ENCODE results near the gene RAB11A. TPM values are rescaled to one million over a fixed set of nuclear protein-coding genes. Genes with fewer than 3 reads are reported as not detected.

The RAB11A gene
- total and polyA plus RNA-seq, 2 of the 13 experiments (the other 11 are each of a cell fraction or from before 2014, with no cell fraction given) = 161 to 162 TPM

DNA sequence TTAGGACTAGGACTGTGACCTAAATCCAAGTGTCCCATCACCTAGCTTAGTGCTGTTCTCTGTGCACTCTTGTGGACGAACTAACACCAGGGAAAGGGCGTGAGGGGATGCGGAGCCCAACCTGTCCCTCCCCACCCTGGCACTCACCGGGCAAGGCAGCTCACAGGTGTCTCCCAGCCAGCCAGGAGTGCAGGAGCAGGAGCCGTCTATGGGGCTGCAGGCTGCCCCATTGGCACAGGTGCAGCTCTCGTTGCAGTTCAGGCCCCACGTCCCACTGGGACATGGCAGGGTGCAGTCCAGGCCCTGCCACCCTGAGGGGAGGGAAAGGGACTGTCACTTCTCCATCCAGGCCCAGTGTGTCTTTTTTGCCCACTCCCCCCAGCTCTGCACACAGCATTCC, 60.3 kb downstream of the RAB11A start (continued):
- TF ChIP-seq, protein P1, sequence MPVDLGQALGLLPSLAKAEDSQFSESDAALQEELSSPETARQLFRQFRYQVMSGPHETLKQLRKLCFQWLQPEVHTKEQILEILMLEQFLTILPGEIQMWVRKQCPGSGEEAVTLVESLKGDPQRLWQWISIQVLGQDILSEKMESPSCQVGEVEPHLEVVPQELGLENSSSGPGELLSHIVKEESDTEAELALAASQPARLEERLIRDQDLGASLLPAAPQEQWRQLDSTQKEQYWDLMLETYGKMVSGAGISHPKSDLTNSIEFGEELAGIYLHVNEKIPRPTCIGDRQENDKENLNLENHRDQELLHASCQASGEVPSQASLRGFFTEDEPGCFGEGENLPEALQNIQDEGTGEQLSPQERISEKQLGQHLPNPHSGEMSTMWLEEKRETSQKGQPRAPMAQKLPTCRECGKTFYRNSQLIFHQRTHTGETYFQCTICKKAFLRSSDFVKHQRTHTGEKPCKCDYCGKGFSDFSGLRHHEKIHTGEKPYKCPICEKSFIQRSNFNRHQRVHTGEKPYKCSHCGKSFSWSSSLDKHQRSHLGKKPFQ (CRISPR knock-in tag; IDR thresholded peaks at IDR 0.05; ENCODE audit: insufficient replicate concordance) = no peak
- TF ChIP-seq, protein P2, sequence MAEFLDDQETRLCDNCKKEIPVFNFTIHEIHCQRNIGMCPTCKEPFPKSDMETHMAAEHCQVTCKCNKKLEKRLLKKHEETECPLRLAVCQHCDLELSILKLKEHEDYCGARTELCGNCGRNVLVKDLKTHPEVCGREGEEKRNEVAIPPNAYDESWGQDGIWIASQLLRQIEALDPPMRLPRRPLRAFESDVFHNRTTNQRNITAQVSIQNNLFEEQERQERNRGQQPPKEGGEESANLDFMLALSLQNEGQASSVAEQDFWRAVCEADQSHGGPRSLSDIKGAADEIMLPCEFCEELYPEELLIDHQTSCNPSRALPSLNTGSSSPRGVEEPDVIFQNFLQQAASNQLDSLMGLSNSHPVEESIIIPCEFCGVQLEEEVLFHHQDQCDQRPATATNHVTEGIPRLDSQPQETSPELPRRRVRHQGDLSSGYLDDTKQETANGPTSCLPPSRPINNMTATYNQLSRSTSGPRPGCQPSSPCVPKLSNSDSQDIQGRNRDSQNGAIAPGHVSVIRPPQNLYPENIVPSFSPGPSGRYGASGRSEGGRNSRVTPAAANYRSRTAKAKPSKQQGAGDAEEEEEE (CRISPR knock-in tag; IDR thresholded peaks at IDR 0.05; ENCODE audit: borderline replicate concordance) = no peak
- TF ChIP-seq ELF3 (CRISPR knock-in tag; IDR thresholded peaks at IDR 0.05) = no peak

DNA sequence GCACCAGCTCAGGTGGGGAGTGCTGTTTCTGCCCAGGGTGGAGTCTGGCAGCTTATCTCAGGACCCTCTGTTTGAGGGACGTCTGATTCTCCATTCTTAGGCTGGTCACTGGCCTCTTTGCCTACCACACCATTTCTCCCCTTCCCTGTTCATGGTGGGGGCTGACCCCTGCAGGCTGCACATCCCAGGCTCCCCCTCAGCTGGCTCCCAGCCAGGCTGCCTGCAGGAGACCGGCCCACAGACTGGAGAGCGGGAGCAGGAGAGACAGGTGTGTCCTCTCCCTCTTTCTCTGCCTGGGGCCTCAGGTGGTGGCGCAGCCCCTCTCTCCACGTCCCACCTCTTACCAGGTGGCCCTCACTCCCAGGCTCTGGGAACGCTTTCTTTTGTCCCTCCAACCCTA, 60.8 kb downstream of the RAB11A start:
- ChIA-PET CTCF (ENCODE audit: low intra/inter-chr PET ratio, low total read pairs) (no interaction called here), POLR2A (no interaction called here)
- H3K27ac ChIP-seq (ENCODE audit: extremely low read length, insufficient read depth, low read length) = no peak overlapping the region
- H3K27me3 ChIP-seq (ENCODE audit: control insufficient read depth in 1 of 2, insufficient read depth in 2 of 2, low read length in 2 of 2) = peaks cover 0 to 4% of the 10 kb centered on the region in 2 experiments; a peak in 1 of 5 replicates
- no TSS peak for BruUV-seq (replicated peaks)
- no peak overlapping the region for H3K4me3 ChIP-seq (replicated peaks in 1 of 3; ENCODE audit: insufficient read depth in 1 of 3, low read depth in 2 of 3, low read length in 3 of 3)
- no peak for ATAC-seq
- no peak overlapping the region for H3K4me2 ChIP-seq (ENCODE audit: low read depth, low read length)
- in situ Hi-C loops (cut with HindIII; ENCODE audit: extremely low pct_ligation_motif_present, low pct_unique_long_range_greater_than_20kb) = no loop called here
- no peaks in the 10 kb centered on the region for H3K79me2 ChIP-seq (ENCODE audit: insufficient read depth, low read length)
- no peaks in the 10 kb centered on the region for H3K4me1 ChIP-seq (ENCODE audit: insufficient read depth, low read length)
- H4K20me1 ChIP-seq (ENCODE audit: insufficient read depth, low read length) = no peaks in the 10 kb centered on the region
- 47% methylated on average over 6 of the region's 6 CpGs for WGBS (ENCODE audit: low lambda C conversion rate)
- H2AFZ ChIP-seq (ENCODE audit: low read length) = no peak overlapping the region
- H3K36me3 ChIP-seq (replicated peaks in 1 of 2; ENCODE audit: control insufficient read depth in 1 of 2, insufficient read depth in 2 of 2, low read length in 2 of 2) = no peaks in the 10 kb centered on the region
- no peaks in the 10 kb centered on the region for H3K9me3 ChIP-seq (ENCODE audit: low read length)
- no peak for FAIRE-seq
- no peak overlapping the region for H3K9ac ChIP-seq (ENCODE audit: insufficient read depth, low read depth, low read length)
- intact Hi-C loops (cut with micrococcal nuclease; ENCODE audit: unreplicated experiment) = no loop called here
- no peak for DNase-seq (ENCODE audit: low spot score)
- no peak for TF ChIP-seq HNF4A (CRISPR knock-in tag; IDR thresholded peaks at IDR 0.05)
- TF ChIP-seq, protein P3, sequence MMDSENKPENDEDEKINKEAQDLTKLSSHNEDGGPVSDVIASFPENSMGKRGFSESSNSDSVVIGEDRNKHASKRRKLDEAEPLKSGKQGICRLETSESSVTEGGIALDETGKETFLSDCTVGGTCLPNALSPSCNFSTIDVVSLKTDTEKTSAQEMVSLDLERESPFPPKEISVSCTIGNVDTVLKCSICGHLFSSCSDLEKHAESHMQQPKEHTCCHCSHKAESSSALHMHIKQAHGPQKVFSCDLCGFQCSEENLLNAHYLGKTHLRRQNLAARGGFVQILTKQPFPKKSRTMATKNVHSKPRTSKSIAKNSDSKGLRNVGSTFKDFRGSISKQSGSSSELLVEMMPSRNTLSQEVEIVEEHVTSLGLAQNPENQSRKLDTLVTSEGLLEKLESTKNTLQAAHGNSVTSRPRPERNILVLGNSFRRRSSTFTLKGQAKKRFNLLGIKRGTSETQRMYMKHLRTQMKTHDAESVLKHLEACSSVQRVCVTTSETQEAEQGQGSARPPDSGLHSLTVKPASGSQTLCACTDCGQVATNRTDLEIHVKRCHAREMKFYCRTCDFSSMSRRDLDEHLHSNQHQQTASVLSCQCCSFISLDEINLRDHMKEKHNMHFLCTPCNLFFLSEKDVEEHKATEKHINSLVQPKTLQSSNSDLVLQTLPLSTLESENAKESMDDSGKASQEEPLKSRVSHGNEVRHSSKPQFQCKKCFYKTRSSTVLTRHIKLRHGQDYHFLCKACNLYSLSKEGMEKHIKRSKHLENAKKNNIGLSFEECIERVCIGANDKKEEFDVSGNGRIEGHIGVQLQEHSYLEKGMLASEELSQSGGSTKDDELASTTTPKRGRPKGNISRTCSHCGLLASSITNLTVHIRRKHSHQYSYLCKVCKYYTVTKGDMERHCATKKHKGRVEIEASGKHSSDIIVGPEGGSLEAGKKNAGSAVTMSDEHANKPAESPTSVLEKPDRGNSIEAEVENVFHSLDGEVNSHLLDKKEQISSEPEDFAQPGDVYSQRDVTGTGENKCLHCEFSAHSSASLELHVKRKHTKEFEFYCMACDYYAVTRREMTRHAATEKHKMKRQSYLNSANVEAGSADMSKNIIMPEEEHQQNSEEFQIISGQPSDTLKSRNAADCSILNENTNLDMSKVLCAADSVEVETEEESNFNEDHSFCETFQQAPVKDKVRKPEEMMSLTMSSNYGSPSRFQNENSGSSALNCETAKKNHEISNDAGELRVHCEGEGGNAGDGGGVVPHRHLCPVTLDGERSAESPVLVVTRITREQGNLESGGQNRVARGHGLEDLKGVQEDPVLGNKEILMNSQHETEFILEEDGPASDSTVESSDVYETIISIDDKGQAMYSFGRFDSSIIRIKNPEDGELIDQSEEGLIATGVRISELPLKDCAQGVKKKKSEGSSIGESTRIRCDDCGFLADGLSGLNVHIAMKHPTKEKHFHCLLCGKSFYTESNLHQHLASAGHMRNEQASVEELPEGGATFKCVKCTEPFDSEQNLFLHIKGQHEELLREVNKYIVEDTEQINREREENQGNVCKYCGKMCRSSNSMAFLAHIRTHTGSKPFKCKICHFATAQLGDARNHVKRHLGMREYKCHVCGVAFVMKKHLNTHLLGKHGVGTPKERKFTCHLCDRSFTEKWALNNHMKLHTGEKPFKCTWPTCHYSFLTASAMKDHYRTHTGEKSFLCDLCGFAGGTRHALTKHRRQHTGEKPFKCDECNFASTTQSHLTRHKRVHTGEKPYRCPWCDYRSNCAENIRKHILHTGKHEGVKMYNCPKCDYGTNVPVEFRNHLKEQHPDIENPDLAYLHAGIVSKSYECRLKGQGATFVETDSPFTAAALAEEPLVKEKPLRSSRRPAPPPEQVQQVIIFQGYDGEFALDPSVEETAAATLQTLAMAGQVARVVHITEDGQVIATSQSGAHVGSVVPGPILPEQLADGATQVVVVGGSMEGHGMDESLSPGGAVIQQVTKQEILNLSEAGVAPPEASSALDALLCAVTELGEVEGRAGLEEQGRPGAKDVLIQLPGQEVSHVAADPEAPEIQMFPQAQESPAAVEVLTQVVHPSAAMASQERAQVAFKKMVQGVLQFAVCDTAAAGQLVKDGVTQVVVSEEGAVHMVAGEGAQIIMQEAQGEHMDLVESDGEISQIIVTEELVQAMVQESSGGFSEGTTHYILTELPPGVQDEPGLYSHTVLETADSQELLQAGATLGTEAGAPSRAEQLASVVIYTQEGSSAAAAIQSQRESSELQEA (CRISPR knock-in tag; IDR thresholded peaks at IDR 0.05; ENCODE audit: not compliant biosample characterization) = no peak
- TF ChIP-seq, protein P4, sequence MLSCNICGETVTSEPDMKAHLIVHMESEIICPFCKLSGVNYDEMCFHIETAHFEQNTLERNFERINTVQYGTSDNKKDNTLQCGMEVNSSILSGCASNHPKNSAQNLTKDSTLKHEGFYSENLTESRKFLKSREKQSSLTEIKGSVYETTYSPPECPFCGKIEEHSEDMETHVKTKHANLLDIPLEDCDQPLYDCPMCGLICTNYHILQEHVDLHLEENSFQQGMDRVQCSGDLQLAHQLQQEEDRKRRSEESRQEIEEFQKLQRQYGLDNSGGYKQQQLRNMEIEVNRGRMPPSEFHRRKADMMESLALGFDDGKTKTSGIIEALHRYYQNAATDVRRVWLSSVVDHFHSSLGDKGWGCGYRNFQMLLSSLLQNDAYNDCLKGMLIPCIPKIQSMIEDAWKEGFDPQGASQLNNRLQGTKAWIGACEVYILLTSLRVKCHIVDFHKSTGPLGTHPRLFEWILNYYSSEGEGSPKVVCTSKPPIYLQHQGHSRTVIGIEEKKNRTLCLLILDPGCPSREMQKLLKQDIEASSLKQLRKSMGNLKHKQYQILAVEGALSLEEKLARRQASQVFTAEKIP (CRISPR knock-in tag; IDR thresholded peaks at IDR 0.05; ENCODE audit: borderline replicate concordance) = no peak
- TF ChIP-seq ZNF501 (CRISPR knock-in tag; IDR thresholded peaks at IDR 0.05) = no peak
- no peak for TF ChIP-seq SAP130 (CRISPR knock-in tag; IDR thresholded peaks at IDR 0.05; ENCODE audit: low read depth)
- TF ChIP-seq ZNF496 (CRISPR knock-in tag; IDR thresholded peaks at IDR 0.05; ENCODE audit: insufficient replicate concordance) = no peak
- TF ChIP-seq ZNF282 (IDR thresholded peaks at IDR 0.05; ENCODE audit: partially characterized antibody) = no peak

All from HepG2 (cell line).